Measurements from ENCODE around the gene KCNN3. TPM values are rescaled to one million over a fixed set of nuclear protein-coding genes. Genes with fewer than 3 reads are reported as not detected.
A peak's percentile ranks its signal among the peaks of the same experiment; 100 is the strongest.
"Not testable (repeated sequence)": the region's sequence is repeated elsewhere in the genome, so short reads cannot be mapped to it uniquely, and the experiment has no call there.

The KCNN3 gene
- total and polyA plus RNA-seq, 4 donors, result 0.08 to 4.7 (median 1.8) TPM

DNA sequence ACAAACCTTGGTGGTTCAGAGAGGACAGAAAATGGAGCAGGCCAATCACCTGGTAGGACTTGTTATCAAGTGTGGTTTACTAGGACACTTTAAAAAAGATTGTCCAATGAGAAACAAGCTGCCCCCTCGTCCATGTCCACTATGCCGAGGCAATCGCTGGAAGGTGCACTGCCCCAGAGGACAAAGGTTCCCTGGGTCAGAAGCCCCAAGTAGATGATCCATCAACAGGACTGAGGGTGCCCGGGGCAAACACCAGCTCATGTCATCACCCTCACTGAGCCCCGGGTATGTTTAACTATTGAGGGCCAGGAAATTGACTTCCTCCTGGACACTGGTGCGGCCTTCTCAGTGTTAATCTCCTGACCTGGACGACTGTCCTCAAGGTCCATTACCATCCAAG is 195.6 kb downstream of the KCNN3 start:
- DNase-seq; H3K4me3 ChIP-seq (ENCODE audit: low read length in 2 of 2); ATAC-seq (ENCODE audit: low FRiP score); H3K4me1 ChIP-seq (ENCODE audit: control insufficient read depth in 1 of 2, insufficient read depth in 2 of 2, low read length in 2 of 2); H3K27me3 ChIP-seq (ENCODE audit: control insufficient read depth in 1 of 2, insufficient read depth in 2 of 2, low read length in 1 of 2); H3K36me3 ChIP-seq (ENCODE audit: control insufficient read depth in 1 of 2, insufficient read depth in 2 of 2, low read length in 1 of 2); H3K9me3 ChIP-seq (ENCODE audit: control insufficient read depth, low read length); intact Hi-C loops (cut with DNase I); H3K27ac ChIP-seq (ENCODE audit: low read depth in 1 of 2, low read length in 2 of 2): not testable (repeated sequence)
- WGBS, 2 donors, result 68 to 78% methylated on average over 7 of the region's 7 CpGs

DNA sequence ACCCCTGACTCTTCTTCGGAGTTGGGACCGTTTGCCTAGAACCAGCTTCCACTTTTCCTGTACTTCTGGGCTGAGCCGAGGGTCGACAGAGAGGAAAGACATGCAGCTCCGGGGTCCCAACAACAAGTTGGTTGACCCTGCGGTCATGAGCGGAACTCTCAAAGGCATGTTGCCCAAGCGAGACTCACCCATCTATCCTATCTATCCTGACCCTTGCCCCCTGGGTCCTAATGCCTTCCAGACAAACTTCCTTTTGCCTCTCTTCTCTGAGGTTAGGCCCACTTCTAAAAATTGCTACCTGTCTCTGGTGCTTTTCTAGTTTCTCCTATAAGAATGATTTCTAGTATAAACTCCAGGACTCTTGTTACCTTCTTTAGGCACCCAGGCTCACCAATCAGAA is 197.8 kb downstream of the KCNN3 start:
- H3K9me3 ChIP-seq (ENCODE audit: control insufficient read depth, low read length); H3K27ac ChIP-seq (ENCODE audit: low read depth in 1 of 2, low read length in 2 of 2); H3K4me1 ChIP-seq (ENCODE audit: control insufficient read depth in 1 of 2, insufficient read depth in 2 of 2, low read length in 2 of 2); DNase-seq; H3K27me3 ChIP-seq (ENCODE audit: control insufficient read depth in 1 of 2, insufficient read depth in 2 of 2, low read length in 1 of 2); ATAC-seq (ENCODE audit: low FRiP score); H3K4me3 ChIP-seq (ENCODE audit: low read length in 2 of 2); intact Hi-C loops (cut with DNase I); H3K36me3 ChIP-seq (ENCODE audit: control insufficient read depth in 1 of 2, insufficient read depth in 2 of 2, low read length in 1 of 2): not testable (repeated sequence)
- WGBS, 2 donors, result 65 to 69% methylated on average over 8 of the region's 8 CpGs

DNA sequence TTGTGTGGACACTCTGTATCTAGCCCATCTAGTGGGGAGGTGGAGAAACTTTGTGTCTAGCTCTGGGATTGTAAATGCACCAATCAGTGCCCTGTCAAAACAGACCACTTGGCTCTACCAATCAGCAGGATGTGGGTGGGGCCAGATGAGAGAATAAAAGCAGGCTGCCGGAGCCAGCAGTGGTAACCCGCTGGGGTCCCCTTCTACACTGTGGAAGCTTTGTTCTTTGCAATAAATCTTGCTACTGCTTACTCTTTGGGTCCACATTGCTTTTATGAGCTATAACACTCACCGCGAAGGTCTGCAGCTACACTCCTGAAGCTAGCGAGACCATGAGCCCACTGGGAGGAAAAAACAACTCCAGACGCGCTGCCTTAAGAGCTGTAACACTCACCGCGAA is 198.7 kb downstream of the KCNN3 start:
- DNase-seq; H3K27ac ChIP-seq (ENCODE audit: low read depth in 1 of 2, low read length in 2 of 2); H3K36me3 ChIP-seq (ENCODE audit: control insufficient read depth in 1 of 2, insufficient read depth in 2 of 2, low read length in 1 of 2); H3K4me3 ChIP-seq (ENCODE audit: low read length in 2 of 2); H3K4me1 ChIP-seq (ENCODE audit: control insufficient read depth in 1 of 2, insufficient read depth in 2 of 2, low read length in 2 of 2); H3K27me3 ChIP-seq (ENCODE audit: control insufficient read depth in 1 of 2, insufficient read depth in 2 of 2, low read length in 1 of 2); H3K9me3 ChIP-seq (ENCODE audit: control insufficient read depth, low read length); intact Hi-C loops (cut with DNase I); ATAC-seq (ENCODE audit: low FRiP score): not testable (repeated sequence)
- 73 to 75% methylated on average over 9 of the region's 9 CpGs for WGBS, 2 donors

DNA sequence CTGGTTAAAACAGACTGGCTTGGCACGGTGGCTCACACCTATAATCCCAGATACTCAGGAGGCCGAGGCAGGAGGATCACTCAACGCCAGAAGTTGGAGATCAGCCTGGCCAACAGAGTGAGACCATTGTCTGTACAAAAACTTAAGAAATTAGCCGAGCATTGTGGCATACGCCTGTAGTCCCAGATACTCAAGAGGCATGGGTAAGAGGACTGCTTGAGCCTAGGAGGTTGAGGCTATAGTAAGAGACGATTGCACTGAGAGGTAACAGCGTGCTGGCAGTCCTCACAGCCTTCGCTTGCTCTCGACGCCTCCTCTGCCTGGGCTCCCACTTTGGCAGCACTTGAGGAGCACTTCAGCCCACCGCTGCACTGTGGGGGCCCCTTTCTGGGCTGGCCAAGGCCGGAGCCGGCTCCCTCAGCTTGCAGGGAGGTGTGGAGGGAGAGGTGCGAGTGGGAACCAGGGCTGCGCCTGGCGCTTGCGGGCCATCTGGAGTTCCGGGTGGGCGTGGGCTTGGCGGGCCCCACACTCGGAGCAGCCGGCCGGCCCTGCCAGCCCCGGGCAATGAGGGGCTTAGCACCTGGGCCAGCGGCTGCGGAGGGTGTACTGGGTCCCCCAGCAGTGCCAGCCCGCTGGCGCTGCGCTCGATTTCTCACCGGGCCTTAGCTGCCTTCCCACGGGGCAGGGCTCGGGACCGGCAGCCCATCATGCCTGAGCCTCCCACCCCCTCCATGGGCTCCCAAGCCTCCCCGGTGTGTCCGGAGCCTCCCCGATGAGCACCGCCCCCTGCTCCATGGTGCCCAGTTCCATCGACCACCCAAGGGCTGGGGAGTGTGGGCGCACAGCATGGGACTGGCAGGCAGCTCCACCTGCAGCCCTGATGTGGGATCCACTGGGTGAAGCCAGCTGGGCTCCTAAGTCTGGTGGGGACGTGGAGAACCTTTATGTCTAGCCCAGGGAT is 199.5 kb downstream of the KCNN3 start:
- H3K4me1 ChIP-seq (ENCODE audit: control insufficient read depth in 1 of 2, insufficient read depth in 2 of 2, low read length in 2 of 2); intact Hi-C loops (cut with DNase I); H3K36me3 ChIP-seq (ENCODE audit: control insufficient read depth in 1 of 2, insufficient read depth in 2 of 2, low read length in 1 of 2); H3K27me3 ChIP-seq (ENCODE audit: control insufficient read depth in 1 of 2, insufficient read depth in 2 of 2, low read length in 1 of 2); ATAC-seq (ENCODE audit: low FRiP score); H3K4me3 ChIP-seq (ENCODE audit: low read length in 2 of 2); H3K27ac ChIP-seq (ENCODE audit: low read depth in 1 of 2, low read length in 2 of 2); DNase-seq; H3K9me3 ChIP-seq (ENCODE audit: control insufficient read depth, low read length): not testable (repeated sequence)
- 88% methylated on average over 34 to 41 of the region's 41 CpGs for WGBS, 2 donors

DNA sequence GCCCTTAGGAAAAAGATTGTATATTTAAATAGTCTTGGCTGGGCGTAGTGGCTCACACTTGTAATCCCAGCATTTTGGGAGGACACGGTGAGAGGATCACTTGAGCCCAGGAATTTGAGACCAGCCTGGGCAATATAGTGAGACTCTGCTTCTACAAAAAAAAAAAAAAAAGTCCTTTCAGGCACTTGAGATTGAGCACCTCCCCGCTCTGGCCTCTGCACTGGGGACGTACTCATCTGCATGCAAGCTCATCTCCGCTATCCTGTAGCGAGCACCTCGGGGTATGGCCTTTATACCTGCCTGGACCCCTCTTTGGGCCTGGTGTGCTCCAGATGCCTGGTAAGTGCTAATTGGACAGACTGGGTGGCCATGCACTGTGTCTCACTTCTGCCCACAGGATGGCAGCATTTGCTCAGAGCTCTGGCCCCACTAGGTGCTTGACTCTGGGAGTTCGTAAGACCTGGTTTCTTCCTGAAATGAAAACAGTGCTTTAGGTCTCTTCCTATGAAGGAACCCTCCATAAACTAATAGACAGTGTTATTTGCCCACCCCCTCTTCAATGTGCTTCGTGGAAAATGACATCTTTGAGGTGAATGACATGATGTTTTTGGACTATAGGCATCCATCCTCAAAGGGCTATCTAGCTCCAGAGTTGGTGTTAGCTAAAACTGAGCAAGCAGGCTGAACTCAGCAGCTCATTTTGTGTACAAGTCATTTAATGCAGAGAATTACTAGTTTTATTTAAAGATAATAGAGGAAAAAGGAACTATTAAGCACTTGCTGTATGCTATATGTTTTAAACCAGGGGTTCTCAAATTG is 200.4 kb downstream of the KCNN3 start:
- peak; percentile 84 for ATAC-seq (ENCODE audit: low FRiP score)
- intact Hi-C loops (cut with DNase I), result loop anchor here in 1 of 2 donors (1.0 to 10.0 kb wide), 2 partner anchors 95 to 209 kb away; no protein-coding TSS in a partner anchor
- no peak overlapping the region for H3K27ac ChIP-seq (ENCODE audit: low read depth in 1 of 2, low read length in 2 of 2)
- H3K4me3 ChIP-seq (ENCODE audit: low read length in 2 of 2), result no peak overlapping the region
- H3K36me3 ChIP-seq (ENCODE audit: control insufficient read depth in 1 of 2, insufficient read depth in 2 of 2, low read length in 1 of 2), result no peaks in the 10 kb centered on the region
- DNase-seq, result peak; percentile 78 to 81
- WGBS, 2 donors, result 52 to 57% methylated on average over 9 of the region's 9 CpGs
- no peaks in the 10 kb centered on the region for H3K4me1 ChIP-seq (ENCODE audit: control insufficient read depth in 1 of 2, insufficient read depth in 2 of 2, low read length in 2 of 2)
- H3K9me3 ChIP-seq (ENCODE audit: control insufficient read depth, low read length), result no peaks in the 10 kb centered on the region
- H3K27me3 ChIP-seq (ENCODE audit: control insufficient read depth in 1 of 2, insufficient read depth in 2 of 2, low read length in 1 of 2), result no peaks in the 10 kb centered on the region

DNA sequence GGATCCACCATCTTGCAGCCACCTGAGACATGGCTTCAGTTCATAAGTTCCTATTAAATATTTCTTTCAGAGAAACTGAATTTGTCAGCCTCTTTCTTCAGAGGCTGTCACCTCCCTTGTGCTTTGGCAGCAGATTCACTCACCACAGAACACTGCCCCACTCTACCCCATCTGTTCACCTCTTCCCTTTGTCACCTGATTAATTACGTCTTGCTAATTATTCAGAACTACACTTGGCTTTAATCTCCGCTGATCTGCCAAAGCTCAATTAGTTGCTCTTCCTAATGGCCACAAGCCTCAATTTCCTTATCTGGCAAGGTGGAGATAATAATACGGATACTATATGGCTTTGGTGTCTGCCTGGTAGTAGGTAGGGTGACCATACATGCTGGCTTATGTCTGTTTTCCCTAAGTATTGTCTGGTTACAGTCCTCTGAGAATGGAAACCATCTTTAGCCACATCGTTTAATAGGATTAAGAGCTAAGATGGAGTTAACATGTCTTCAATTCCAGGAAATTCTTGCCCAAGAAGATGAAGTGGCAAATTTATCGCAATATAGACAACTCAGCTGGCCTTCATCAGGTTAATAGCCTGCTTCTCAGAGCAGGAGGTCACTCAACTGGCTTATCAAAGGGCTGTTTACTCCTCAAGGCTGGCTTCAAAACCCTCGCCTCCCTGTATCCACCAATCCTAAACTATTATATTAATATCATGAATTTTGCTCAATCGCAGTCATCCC is 203.9 kb downstream of the KCNN3 start:
- intact Hi-C loops (cut with DNase I), result loop anchor here in 1 of 2 donors (10.0 kb wide), 1 partner anchor 99 kb away; no protein-coding TSS in a partner anchor
- Histone ChIP-seq H3K36me3 (ENCODE audit: control insufficient read depth in 1 of 2, insufficient read depth in 2 of 2, low read length in 1 of 2) (no peaks in the 10 kb centered on the region), H3K9me3 (ENCODE audit: control insufficient read depth, low read length) (no peaks in the 10 kb centered on the region), H3K27me3 (ENCODE audit: control insufficient read depth in 1 of 2, insufficient read depth in 2 of 2, low read length in 1 of 2) (no peaks in the 10 kb centered on the region), H3K4me1 (ENCODE audit: control insufficient read depth in 1 of 2, insufficient read depth in 2 of 2, low read length in 2 of 2) (no peaks in the 10 kb centered on the region), H3K27ac (ENCODE audit: low read depth in 1 of 2, low read length in 2 of 2) (no peak overlapping the region), H3K4me3 (ENCODE audit: low read length in 2 of 2) (no peak overlapping the region)
- 71 to 77% methylated on average over 7 of the region's 7 CpGs for WGBS, 2 donors
- no peak for ATAC-seq (ENCODE audit: low FRiP score)
- no peak for DNase-seq

DNA sequence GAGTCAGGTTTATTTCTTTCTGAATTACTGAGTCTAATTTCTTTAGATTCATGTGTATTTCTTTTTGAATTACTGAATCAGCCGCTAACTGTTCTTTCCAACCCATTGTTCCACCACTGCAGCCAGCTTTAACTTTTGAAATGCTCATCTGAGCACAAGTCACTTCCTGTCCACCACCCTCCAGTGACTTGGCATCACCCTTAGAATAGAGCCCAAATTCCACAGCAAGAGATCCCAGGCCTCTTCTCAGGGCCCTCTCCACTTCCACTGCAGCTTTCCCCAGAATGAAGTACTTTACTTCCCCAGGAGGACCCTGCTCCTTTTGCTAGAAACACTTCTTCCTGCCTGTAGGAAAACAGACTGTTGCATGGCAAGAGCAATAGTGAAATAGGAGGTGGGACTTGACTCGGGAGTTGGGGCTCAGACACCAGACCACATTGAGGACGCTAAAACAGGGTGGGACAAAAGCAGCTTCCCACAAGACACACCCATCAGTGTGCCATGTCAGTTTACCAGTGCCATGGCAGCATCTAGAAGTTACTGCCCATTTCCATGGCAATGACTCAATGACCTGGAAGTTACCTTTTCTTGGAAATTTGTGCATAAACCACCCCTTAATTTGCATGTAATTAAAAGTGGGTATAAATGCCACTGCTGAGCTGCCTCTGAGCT is 205.6 kb downstream of the KCNN3 start:
- DNase-seq, result no peak
- Histone ChIP-seq H3K27ac (ENCODE audit: low read depth in 1 of 2, low read length in 2 of 2) (no peak overlapping the region), H3K9me3 (ENCODE audit: control insufficient read depth, low read length) (no peaks in the 10 kb centered on the region), H3K27me3 (ENCODE audit: control insufficient read depth in 1 of 2, insufficient read depth in 2 of 2, low read length in 1 of 2) (no peaks in the 10 kb centered on the region), H3K4me3 (ENCODE audit: low read length in 2 of 2) (no peak overlapping the region), H3K36me3 (ENCODE audit: control insufficient read depth in 1 of 2, insufficient read depth in 2 of 2, low read length in 1 of 2) (no peaks in the 10 kb centered on the region), H3K4me1 (ENCODE audit: control insufficient read depth in 1 of 2, insufficient read depth in 2 of 2, low read length in 2 of 2) (no peaks in the 10 kb centered on the region)
- intact Hi-C loops (cut with DNase I), result loop anchor here in 1 of 2 donors (10.0 kb wide), 1 partner anchor 100 kb away; no protein-coding TSS in a partner anchor
- WGBS, 2 donors, result 71 to 73% methylated on average over 3 of the region's 3 CpGs
- no peak for ATAC-seq (ENCODE audit: low FRiP score)
